HG02840 (cell line): ENCODE measurements around the gene LCNL1.

Experiments
- ATAC-seq: cut with Tn5 transposase; IDR thresholded peaks from one replicate; pipeline ENCODE4 v1.9.1; 2021; ENCODE audit warnings: mild to moderate bottlenecking, moderate library complexity, moderate number of reproducible peaks; ENCODE audit not compliant: unreplicated experiment, low FRiP score

Gene LCNL1

GRCh38 chr9:137007816-137008270 is 25.1 kb downstream of the LCNL1 start:
- no peak for ATAC-seq

- no peak for ATAC-seq
Observed at GRCh38 chr9:137008312-137008711, 25.5 kb downstream of the LCNL1 start.

- no peak for ATAC-seq
Observed at GRCh38 chr9:137009217-137009616, 26.4 kb downstream of the LCNL1 start.

- no peak for ATAC-seq
Observed at GRCh38 chr9:137009938-137010732, 27.3 kb downstream of the LCNL1 start.

GRCh38 chr9:137011156-137011555 is 28.4 kb downstream of the LCNL1 start:
- no peak for ATAC-seq

GRCh38 chr9:137011907-137012675 is 29.3 kb downstream of the LCNL1 start:
- ATAC-seq: no peak

- no peak for ATAC-seq
Observed at GRCh38 chr9:137012694-137013570, 30.1 kb downstream of the LCNL1 start.

GRCh38 chr9:137013571-137013940 is 30.8 kb downstream of the LCNL1 start:
- no peak for ATAC-seq

GRCh38 chr9:137014166-137014565 is 31.4 kb downstream of the LCNL1 start:
- no peak for ATAC-seq

- no peak for ATAC-seq
Observed at GRCh38 chr9:137014776-137015539, 32.2 kb downstream of the LCNL1 start.

GRCh38 chr9:137015540-137015930 is 32.7 kb downstream of the LCNL1 start:
- no peak for ATAC-seq

GRCh38 chr9:137015976-137016375 is 33.2 kb downstream of the LCNL1 start:
- ATAC-seq: no peak

- ATAC-seq: no peak
Observed at GRCh38 chr9:137016436-137016835, 33.6 kb downstream of the LCNL1 start.

GRCh38 chr9:137017071-137017470 is 34.3 kb downstream of the LCNL1 start:
- no peak for ATAC-seq

- no peak for ATAC-seq
Observed at GRCh38 chr9:137017791-137018497, 35.2 kb downstream of the LCNL1 start.

- ATAC-seq: no peak
Observed at GRCh38 chr9:137018761-137019559, 36.2 kb downstream of the LCNL1 start.

GRCh38 chr9:137019891-137020683 is 37.3 kb downstream of the LCNL1 start:
- ATAC-seq: no peak
